GM12892 (cell line): ENCODE measurements around the gene ACAP3. TPM values are rescaled to one million over a fixed set of nuclear protein-coding genes. Genes with fewer than 3 reads are reported as not detected.

Experiments used
- DNase-seq: peaks from one replicate; pipeline ENCODE4 v3.0.0; 2011; ENCODE audit not compliant: insufficient read length
- FAIRE-seq: peaks from 2 replicates; lab custom pipeline; 2011; peaks lifted over from hg19 to GRCh38; lab: Jason Lieb, UNC
- POLR2A ChIP-seq: IDR thresholded peaks from 2 replicates; pipeline ENCODE4 v1.6.1; 2011; ENCODE audit warnings: low read depth, low read length, control low read depth
- POLR2AphosphoS5 ChIP-seq: IDR thresholded peaks from 2 replicates; pipeline ENCODE4 v1.6.1; 2011; ENCODE audit warnings: low read depth, low read length, control low read depth
- TAF1 ChIP-seq: IDR thresholded peaks from 2 replicates; pipeline ENCODE4 v1.6.1; 2011; ENCODE audit warnings: low read depth, mild to moderate bottlenecking, control low read depth, low read length, borderline replicate concordance
- polyA plus RNA-seq: library from polyadenylated mRNA; unstranded; fragments of >200 nt; gene quantifications from one replicate; pipeline ENCODE4 v1.2.1, GENCODE V29; 2012; ENCODE audit warnings: missing spikeins, inconsistent platforms; ENCODE audit not compliant: missing spikeins

The ACAP3 gene
- 18.0 TPM for polyA plus RNA-seq

- FAIRE-seq = peak; percentile 95
- TF ChIP-seq TAF1 (no peak), POLR2AphosphoS5 (0 out of 2 replicates have a peak, but pooled peaks have one; percentile 37)
Observed at GRCh38 chr1:1307923-1308755, at the start of gene ACAP3, which contains the start of gene PUSL1. ACAP3 (minus strand) TSS chr1:1307930; CDS start chr1:1307815, 115 bp downstream. PUSL1 (plus strand) TSS chr1:1308597; CDS start chr1:1308644, 47 bp downstream.

DNA sequence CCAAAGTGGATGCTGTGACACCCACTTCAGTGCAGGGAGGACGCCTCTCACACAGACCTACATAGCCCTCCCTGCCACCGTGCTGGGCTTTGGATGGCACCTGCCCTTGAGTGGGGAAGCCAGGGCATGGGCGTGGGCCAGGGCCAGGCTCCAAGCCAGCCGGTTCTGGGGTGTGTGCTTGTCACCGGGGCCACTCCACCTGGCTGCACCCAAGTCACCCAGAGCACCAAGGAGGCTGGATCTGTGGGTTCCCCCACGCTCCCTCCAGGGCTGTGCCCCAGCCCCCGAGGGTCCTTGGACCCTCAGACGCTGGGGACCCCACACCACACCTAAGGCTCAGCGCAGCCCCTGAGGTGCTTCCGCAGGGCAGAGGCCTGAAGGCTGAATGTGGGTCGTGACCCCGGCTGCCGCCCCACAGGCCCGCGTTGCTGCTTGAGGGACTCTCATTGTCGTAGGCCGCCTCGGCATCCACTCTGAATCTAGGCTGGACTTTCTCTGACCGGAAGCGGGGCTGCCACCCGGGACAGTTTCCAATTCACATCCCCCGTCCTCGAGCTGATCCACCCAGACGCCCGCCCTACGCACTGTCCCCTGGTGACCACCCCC, 49.2 kb upstream of the ACAP3 start:
- FAIRE-seq (no peak), DNase-seq (no peak)
- TF ChIP-seq TAF1 = no peak
- no peak for TF ChIP-seq POLR2A
- no peak for TF ChIP-seq POLR2AphosphoS5

More at GRCh38 chr1:1307923-1308755, at the start of gene ACAP3, which contains the start of gene PUSL1:
- peak; percentile 98 for DNase-seq

DNA sequence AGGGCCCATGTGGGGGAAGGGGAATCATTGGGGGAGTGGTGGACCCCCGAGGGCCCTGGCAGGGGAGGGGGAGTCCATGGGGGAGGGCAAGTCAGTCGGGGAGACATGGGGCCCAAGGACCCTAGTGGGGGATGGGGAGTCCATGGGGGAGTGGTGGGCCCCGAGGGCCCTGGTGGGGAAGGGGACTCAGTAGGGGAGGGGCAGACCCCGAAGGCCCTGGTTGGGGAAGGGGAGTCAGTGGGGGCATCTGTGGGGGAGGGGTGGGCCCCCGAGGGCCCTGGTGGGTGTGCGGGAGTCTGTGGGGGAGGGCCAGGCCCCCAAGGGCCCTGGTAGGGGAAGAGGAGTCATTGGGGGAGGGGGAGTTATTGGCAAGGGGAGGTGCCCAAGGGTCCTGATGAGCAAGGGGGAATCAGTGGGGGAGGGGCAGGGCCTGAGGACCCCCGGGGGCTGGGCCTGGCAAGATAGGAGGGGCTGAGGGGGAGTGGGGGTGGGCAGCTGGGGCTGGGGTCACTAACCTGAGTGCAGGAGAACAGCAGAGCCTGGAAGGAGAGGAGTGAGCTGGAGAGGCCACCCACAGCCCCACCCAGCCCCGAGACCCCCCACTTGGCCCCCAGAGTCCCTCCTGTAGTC, 48.6 kb upstream of the ACAP3 start:
- DNase-seq (no peak), FAIRE-seq (no peak)
- TF ChIP-seq TAF1 = no peak
- TF ChIP-seq POLR2A = no peak

- DNase-seq (no peak), FAIRE-seq (no peak)
- no peak for TF ChIP-seq TAF1
- no peak for TF ChIP-seq POLR2A
- TF ChIP-seq POLR2AphosphoS5 = no peak
Observed at GRCh38 chr1:1355416-1355815, 47.7 kb upstream of the ACAP3 start.

- FAIRE-seq = no peak
- DNase-seq = no peak
Observed at GRCh38 chr1:1354271-1355247, 46.8 kb upstream of the ACAP3 start.

GRCh38 chr1:1353389-1354151, 45.8 kb upstream of the ACAP3 start:
- TF ChIP-seq TAF1 (no peak), POLR2AphosphoS5 (no peak), POLR2A (no peak)
- no peak for DNase-seq
- FAIRE-seq = no peak

More at GRCh38 chr1:1354271-1355247, 46.8 kb upstream of the ACAP3 start:
- TF ChIP-seq POLR2A = no peak
- no peak for TF ChIP-seq TAF1

DNA sequence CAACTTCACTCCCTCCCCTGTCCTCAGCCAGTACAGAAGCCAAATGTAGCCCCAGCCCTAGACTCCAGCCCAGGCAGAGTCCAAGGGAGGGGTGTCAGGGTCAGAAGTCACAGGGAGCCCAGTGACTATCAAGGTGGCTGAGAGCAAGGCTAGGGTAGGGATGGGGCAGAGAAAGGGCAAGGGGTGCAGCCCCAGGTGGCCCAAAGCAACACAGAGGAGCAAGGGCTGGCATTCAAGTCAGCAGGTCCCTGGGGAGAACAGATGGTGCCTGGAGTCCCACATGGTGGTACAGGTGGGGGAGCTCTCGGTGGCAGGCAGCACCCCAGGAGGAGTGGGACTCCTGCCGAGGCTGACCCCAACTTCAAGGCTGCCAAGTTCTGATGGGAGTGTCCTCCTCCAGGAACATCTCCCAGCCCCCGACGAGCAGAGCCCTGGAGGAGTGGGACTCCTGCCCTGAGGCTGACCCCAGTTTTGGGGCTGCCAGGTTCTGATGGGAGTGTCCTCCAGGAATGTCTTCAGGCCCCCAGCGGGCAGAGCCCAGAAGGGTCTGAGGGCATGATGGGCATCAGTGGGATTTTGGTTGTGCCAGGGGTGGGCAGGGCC, 45.2 kb upstream of the ACAP3 start:
- no peak for DNase-seq
- no peak for TF ChIP-seq POLR2AphosphoS5
- no peak for TF ChIP-seq POLR2A
- TF ChIP-seq TAF1 = no peak
- FAIRE-seq = no peak

- no peak for FAIRE-seq
- TF ChIP-seq POLR2A (no peak), POLR2AphosphoS5 (no peak), TAF1 (no peak)
- DNase-seq = no peak
Observed at GRCh38 chr1:1351511-1352427, 44.0 kb upstream of the ACAP3 start.
